ENCODE data around the gene ZRANB3.
"Not testable (repeated sequence)": the region's sequence is repeated elsewhere in the genome, so short reads cannot be mapped to it uniquely, and the experiment has no call there.

The ZRANB3 gene

DNA sequence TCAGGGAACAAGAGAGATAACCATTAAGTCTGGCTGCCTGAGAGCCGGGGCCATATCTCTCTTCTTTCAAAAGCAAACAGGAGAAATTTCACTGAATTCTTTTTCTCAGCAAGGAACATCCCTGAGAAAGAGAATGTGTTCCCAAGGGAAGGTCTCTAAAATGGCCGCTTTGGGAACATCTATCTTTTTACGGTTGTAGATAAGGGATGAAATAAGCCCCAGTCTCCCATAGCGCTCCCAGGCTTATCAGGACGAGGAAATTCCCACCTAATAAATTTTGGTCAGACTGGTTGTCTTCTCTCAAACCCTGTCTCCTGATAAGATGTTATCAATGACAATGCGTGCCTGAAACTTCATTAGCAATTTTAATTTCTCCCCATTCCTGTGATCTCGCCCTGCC, 32.4 kb downstream of the ZRANB3 start:
- not testable (repeated sequence) for DNase-seq

DNA sequence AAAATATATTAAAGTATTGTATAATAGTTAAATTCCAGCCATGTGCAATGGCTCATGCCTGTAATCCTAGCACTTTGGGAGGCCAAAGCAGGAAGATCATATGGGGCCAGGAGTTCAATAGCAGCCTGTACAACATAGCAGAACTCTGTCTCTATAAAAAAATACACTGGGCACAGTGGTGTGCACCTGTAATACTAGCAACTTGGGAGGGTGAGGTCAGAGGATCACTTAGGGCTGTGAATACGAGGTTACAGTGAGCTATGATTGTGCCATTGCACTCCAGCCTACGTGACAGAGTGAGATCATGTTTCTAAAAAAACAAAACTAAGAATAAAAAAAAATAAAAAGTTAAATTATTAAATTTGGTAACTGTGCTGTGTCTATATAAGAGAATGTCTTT, 36.1 kb downstream of the ZRANB3 start:
- DNase-seq: no peak
- in situ Hi-C loops (cut with HindIII; ENCODE audit: low pct_ligation_motif_present, low pct_unique_long_range_greater_than_20kb, low sequenced_read_pairs): no loop called here

More for the DNA sequence above, 32.4 kb downstream of the ZRANB3 start:
- in situ Hi-C loops (cut with HindIII; ENCODE audit: low pct_ligation_motif_present, low pct_unique_long_range_greater_than_20kb, low sequenced_read_pairs): not testable (repeated sequence)

DNA sequence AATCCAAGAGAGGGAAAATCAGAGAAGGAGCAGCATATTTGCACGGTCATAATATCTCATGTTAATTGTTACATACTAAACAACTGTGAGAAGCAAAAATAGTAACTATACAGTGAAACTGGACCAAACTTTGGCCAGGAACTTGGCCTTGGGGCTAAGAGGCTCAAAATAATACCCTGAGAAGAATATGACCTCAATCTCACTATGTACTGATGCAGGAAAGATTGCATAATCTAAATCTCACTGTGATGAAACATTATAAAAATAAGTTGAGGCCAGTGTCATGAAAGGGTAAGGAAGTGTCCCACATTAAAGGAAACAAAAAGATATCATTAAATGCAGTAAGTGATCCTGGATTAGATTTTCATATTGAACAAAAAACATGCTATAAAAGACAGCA, 36.5 kb downstream of the ZRANB3 start:
- DNase-seq: no peak
- in situ Hi-C loops (cut with HindIII; ENCODE audit: low pct_ligation_motif_present, low pct_unique_long_range_greater_than_20kb, low sequenced_read_pairs): no loop called here

DNA sequence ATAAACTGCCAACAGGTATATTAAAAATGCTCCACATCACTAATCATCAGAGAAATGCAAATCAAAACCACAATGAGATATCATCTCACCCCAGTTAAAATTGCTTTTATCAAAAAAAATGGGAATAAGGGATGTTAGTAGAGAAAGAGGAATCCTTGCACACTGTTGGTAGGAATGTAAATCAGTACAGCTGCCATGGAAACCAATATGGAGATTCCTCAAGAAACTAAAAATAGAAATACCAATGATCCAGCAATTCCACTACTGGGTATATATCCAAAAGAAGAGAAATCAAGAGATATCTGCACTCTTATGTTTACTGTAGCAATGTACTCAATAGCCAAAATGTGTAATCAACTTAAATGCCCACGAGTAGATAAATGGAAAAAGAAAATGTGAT, 40.6 kb downstream of the ZRANB3 start:
- in situ Hi-C loops (cut with HindIII; ENCODE audit: low pct_ligation_motif_present, low pct_unique_long_range_greater_than_20kb, low sequenced_read_pairs): no loop called here
- no peak for DNase-seq

DNA sequence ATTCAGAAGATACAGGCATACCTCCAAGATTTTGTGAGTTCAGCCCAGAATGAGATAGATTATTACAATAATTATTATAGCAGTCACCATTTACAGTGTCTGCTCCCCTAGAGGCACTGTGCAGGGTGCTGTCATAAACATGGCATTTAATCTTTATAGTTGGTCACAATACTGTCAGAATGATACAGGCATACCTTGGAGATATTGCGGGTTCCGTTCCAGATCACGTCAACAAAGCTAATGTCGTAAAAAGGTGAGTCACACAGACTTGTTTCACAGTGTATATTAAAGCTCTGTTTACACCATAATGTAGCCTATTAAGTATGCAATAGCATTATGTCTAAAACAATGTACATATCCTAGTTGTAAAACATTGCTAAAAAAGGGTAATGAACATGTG, 45.6 kb downstream of the ZRANB3 start:
- in situ Hi-C loops (cut with HindIII; ENCODE audit: low pct_ligation_motif_present, low pct_unique_long_range_greater_than_20kb, low sequenced_read_pairs): no loop called here
- DNase-seq: no peak

DNA sequence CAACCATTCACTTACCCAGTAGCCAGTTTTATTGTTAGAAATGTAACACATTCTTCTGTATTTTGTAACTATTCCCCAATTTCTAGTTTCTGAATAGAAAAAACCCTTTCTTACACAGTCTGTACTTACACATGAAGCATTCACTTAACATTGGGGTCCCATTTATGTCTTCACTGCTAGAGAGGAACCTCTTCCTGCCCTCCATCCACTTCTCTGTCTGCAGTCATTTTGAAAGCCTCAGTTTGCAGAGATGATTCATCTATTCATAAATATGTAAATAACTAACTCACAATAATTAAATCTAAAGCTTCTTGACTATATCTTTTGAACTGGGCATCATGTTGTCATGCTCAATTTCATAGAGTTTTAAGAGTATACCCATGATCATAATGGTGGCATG, 55.9 kb downstream of the ZRANB3 start:
- DNase-seq: no peak
- in situ Hi-C loops (cut with HindIII; ENCODE audit: low pct_ligation_motif_present, low pct_unique_long_range_greater_than_20kb, low sequenced_read_pairs): no loop called here

DNA sequence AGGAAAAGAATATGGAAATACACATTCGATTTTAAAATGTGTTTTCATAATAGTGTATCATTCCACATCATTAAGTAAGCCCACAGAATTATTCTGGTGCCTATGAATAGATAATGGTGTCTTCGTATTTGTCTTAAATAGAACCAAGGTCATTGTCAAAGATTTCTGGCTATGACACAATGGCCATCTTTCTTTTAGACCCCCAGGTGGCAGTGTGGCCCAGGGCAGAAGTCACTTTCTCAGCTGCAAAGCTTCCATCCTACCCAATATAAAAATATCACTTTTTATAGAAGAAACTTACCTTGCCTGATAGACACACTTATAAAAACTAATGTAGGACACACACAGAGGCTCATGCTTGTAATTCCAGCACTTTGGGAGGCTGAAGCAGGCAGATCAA, 57.5 kb downstream of the ZRANB3 start:
- in situ Hi-C loops (cut with HindIII; ENCODE audit: low pct_ligation_motif_present, low pct_unique_long_range_greater_than_20kb, low sequenced_read_pairs): no loop called here
- peak; percentile 53 for DNase-seq

DNA sequence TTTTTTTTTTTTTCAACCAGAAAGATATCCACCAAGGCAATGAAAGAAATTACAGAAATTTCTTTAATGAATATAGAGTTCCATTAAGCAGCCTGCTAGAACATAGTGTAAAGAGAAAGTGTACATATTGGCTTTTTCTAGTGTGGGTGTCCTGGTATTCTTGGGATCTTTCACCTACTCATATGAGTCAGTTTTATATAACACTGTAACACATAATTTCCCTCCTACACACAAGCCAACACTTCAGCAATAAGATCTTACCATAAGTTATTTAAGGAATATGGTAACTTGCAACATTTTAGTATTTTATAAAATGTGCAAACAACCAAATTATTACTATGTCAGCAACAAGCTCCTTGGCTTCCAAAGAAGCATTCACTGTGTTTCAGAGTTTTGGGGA, 59.9 kb downstream of the ZRANB3 start:
- DNase-seq: no peak
- in situ Hi-C loops (cut with HindIII; ENCODE audit: low pct_ligation_motif_present, low pct_unique_long_range_greater_than_20kb, low sequenced_read_pairs): no loop called here

DNA sequence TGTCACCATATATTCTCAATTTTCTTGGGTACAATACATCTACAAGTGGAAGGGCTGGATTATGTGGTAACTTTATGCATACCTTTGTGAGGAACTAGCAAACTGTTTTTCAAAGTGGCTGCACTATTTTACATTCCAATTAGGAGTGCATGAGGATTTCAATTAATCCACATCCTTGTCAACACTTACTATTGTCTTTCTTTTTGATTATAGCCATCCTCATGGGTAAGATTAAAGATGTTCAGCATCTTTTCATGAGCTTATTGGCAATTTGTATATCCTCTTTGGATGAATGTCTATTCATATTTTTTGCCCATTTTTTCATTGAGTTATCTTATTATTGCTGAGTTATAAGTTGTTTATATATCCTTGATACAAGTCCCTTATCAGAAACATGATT, 73.7 kb downstream of the ZRANB3 start:
- in situ Hi-C loops (cut with HindIII; ENCODE audit: low pct_ligation_motif_present, low pct_unique_long_range_greater_than_20kb, low sequenced_read_pairs): no loop called here
- DNase-seq: no peak

DNA sequence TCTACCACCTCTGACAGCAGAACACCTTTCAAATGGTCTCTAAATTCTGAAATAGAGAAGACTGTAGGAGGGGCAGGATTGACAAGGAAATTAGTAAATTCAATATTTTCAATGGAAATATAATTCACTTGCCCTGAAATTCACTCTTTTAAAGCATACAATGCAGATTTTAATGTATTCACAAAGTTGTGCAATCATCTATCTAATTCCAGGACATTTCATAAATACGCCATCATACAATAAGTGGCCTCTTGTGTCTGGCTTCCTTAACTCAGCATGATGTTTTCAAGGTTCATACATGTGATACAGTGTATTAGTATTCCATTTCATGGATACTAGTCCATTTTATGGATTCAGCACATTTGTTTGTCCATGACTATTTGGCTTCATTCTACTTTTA, 74.2 kb downstream of the ZRANB3 start:
- no peak for DNase-seq
- in situ Hi-C loops (cut with HindIII; ENCODE audit: low pct_ligation_motif_present, low pct_unique_long_range_greater_than_20kb, low sequenced_read_pairs): no loop called here

DNA sequence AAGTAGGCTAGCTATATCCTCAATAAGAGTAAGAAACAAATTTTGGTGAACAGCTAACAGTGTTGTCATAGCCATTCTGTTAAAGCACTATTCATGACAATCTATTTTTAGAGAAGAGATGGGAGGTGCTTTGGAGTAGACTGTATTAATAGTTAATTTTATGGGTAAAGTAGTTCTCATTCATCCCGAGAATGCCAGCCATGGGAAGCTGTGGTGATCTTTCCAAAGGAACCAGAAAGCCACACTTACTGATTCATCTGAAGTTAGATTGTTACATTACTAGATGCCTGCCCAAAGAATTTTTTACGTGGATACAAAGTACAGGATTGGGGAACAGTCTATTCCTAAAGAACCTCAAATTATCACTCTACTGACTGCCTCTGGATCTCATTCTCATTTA, 74.6 kb downstream of the ZRANB3 start:
- in situ Hi-C loops (cut with HindIII; ENCODE audit: low pct_ligation_motif_present, low pct_unique_long_range_greater_than_20kb, low sequenced_read_pairs): no loop called here
- no peak for DNase-seq

DNA sequence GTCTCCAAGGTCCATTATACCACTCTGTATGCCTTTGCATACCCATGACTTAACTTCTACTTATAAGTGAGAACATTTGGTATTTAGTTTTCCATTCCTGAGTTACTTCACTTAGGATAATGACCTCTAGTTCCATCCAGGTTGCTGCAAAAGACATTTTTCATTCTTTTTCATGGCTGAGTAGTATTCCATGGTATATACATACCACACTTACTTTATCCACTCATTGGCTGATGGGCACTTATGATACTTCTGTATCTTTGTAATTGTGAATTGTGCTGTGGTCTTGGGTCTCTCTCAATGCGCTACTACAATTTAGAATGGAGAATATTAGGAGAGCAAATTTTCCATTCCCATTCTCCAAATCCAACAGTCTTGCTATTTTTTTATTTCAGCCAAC, 76.4 kb downstream of the ZRANB3 start:
- no peak for DNase-seq
- in situ Hi-C loops (cut with HindIII; ENCODE audit: low pct_ligation_motif_present, low pct_unique_long_range_greater_than_20kb, low sequenced_read_pairs): no loop called here

DNA sequence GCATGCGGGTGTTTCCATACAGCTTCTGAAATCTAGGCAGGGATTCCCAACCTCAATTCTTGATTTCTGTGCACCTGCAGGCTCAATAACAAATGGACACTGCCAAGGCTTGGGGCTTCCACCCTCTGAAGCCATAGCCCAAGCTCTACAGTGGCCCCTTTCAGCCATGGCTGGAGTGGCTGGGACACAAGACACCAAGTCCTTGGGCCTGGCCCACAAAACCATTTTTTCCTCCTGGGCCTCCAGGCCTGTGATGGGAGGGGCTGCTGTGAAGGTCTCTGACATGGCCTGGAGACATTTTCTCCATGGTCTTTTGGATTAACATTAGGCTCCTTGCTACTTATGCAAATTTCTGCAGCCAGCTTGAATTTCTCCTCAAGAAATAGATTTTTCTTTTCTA, 78.0 kb downstream of the ZRANB3 start:
- DNase-seq; in situ Hi-C loops (cut with HindIII; ENCODE audit: low pct_ligation_motif_present, low pct_unique_long_range_greater_than_20kb, low sequenced_read_pairs): not testable (repeated sequence)

DNA sequence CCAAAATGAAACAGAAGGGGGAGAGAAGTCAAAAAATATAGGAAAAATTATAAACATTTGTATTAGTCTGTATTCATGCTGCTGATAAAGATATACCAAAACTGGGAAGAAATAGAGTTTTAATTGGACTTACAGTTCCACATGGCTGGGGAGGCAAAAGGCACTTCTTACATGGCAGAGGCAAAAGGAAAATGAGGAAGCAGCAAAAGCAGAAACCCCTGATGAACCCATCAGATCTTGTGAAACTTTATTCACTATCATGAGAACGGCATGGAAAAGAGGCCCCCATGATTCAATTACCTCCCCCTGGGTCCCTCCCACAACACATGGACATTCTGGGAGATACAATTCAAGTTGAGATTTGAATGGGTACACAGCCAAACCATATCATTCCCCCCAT, 79.1 kb downstream of the ZRANB3 start:
- in situ Hi-C loops (cut with HindIII; ENCODE audit: low pct_ligation_motif_present, low pct_unique_long_range_greater_than_20kb, low sequenced_read_pairs): no loop called here
- DNase-seq: no peak

DNA sequence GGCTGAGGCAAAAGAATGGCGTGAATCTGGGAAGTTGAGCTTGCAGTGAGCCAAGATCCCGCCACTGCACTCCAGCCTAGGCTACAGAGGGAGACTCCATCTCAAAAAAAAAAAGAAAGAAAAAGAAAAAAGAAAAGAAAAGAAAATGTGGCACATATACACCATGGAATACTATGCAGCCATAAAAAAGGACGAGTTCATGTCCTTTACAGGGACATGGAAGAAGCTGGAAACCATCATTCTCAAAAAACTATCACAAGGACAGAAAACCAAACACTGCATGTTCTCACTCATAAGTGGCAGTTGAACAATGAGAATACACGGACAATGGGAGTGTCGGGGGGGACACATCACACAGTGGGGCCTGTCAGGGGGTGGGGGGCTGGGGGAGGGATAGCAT, 88.0 kb downstream of the ZRANB3 start:
- in situ Hi-C loops (cut with HindIII; ENCODE audit: low pct_ligation_motif_present, low pct_unique_long_range_greater_than_20kb, low sequenced_read_pairs); DNase-seq: not testable (repeated sequence)

DNA sequence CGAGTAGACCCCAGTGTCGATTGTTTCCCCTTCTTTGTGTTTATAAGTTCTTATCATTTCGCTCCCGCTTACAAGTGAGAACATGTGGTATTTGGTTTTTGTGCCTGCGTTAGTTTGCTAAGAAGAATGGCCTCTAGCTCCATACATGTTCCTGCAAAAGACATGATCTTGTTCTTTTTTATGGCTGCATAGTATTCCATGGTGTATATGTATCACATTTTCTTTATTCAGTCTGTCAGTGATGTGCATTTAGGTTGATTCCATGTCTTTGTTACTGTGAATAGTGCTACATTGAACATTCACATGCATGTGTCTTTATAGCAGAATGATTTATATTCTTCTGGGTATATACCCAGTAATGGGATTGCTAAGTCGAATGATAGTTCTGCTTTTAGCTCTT, 95.9 kb downstream of the ZRANB3 start:
- in situ Hi-C loops (cut with HindIII; ENCODE audit: low pct_ligation_motif_present, low pct_unique_long_range_greater_than_20kb, low sequenced_read_pairs): not testable (repeated sequence)

DNA sequence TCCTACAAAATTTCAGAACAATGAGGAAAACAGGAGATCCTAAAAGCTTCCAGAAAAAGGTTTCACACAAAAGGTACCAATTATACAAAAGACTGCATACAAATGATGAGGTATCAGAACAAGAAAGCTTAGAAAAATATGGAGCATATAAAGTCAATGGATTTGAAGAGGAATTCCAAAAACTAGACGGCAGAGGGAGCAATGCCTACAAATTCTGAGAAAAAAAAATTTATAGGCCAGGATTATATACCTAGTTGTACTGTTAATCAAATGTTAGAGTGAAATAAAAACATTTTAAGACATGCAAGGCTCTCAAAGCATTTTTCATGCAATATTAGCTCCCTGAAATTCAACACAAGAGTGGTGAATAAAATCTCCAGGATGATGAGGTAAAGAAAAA, 106.2 kb downstream of the ZRANB3 start:
- in situ Hi-C loops (cut with HindIII; ENCODE audit: low pct_ligation_motif_present, low pct_unique_long_range_greater_than_20kb, low sequenced_read_pairs): no loop called here
- DNase-seq: no peak

More for the DNA sequence above, 95.9 kb downstream of the ZRANB3 start:
- DNase-seq: not testable (repeated sequence)

DNA sequence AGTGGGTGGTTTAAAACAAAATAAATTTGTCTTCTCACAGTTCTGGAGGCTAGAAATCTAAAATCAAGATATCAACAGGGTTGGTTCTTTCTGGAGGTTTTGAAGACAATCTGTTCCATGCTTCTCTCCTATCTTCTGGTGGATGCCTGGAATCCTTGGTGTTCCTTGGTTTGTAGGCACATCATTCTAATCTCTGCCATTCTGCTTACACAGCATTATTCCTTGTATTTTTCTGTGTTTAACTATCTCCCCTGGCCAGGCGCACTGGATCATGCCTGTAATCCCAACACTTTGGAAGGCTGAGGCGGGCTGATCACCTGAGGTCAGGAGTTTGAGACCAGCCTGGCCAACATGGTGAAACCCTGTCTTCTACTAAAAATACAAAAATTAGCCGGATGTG, 108.1 kb downstream of the ZRANB3 start:
- in situ Hi-C loops (cut with HindIII; ENCODE audit: low pct_ligation_motif_present, low pct_unique_long_range_greater_than_20kb, low sequenced_read_pairs): no loop called here

DNA sequence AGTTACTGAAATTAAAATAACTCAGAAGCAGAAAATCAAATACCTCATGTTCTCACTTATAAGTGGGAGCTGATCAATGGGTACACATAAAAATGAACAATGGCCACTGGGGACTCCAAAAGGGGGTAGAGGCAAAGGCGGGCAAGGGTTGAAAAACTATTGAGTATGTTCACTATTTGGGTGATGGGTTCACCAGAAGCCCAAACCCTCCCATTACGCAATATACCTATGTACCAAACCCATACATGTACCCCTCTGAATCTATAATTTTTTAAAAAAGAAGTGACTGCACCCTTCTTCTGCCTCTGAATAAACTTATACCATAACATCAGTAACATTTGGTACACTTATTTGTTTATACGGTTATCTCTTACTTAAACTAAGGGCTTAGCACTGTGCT, 119.4 kb downstream of the ZRANB3 start:
- in situ Hi-C loops (cut with HindIII; ENCODE audit: low pct_ligation_motif_present, low pct_unique_long_range_greater_than_20kb, low sequenced_read_pairs): no loop called here
- no peak for DNase-seq

More for the DNA sequence above, 108.1 kb downstream of the ZRANB3 start:
- no peak for DNase-seq

DNA sequence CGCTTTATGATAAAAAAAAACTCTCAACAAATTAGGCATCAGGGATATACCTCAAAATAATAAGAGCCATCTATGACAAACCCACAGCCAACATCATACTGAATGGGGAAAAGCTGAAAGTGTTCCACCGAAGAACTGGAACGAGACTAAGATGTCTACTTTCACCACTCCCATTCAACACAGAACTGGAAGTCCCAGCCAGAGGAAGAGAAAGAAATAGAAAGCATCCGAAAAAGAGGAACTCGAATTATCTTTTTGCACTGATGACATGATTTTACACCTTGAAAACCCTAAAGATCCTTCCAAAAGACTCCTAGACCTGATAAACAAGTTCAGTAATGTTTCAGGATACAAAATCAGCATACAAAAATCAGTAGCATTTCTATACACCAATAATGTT, 121.6 kb downstream of the ZRANB3 start:
- in situ Hi-C loops (cut with HindIII; ENCODE audit: low pct_ligation_motif_present, low pct_unique_long_range_greater_than_20kb, low sequenced_read_pairs): no loop called here
- DNase-seq: no peak

DNA sequence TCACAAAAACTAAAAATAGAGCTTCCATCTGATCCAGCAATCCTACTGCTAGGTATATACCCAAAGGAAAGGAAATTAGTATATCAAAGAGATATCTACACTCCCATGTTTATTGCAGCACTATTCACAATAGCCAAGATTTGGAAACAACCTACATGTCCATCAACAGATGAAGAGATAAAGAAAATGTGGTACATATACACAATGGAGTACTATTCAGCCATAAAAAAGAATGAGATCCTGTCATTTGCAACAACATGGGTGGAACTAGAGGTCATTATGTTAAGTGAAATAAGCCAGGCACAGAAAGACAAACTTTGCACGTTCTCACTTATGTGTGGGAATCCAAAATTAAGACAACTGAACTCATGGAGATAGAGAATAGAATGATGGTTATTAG, 134.8 kb downstream of the ZRANB3 start:
- in situ Hi-C loops (cut with HindIII; ENCODE audit: low pct_ligation_motif_present, low pct_unique_long_range_greater_than_20kb, low sequenced_read_pairs); DNase-seq: not testable (repeated sequence)

Measured in ACHN (cell line).